ENCODE results near the gene ZDHHC24.
A peak's percentile ranks its signal among the peaks of the same experiment; 100 is the strongest.

ZDHHC24 gene

DNA sequence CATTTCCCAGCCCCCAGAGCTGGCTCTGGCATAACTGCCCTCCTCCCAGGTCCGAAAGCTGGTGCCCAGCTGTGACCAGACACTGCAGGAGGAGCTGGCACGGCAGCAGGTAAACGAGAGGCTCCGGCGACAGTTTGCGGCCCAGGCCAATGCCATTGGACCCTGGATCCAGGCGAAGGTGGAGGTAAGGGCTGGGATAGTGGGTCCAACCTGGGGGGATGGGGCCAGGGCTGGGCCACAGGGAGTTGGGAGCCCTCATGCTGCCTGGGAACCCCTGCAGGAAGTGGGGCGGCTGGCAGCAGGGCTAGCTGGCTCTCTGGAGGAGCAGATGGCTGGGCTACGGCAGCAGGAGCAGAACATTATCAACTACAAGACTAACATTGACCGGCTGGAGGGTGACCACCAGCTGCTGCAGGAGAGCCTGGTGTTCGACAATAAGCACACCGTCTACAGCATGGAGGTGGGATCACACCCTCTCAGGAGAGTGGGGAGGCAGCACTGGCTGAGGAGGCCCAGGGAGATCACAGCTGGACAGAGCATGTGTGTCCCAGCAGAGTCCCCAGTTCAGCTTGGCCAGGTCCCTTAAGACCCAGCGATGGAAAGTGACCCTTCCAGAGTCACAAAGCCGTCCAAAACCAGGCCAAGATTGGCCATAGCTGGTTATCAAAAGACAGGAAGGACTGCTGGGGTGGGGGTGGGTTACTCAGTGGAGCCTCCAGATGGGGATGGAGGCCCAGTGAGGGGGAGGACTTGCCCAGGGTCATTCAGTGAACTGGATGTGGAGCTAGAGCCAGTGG, 15.5 kb upstream of the ZDHHC24 start:
- no peak for DNase-seq
- no peak for TF ChIP-seq POLR2A (IDR thresholded peaks at IDR 0.05; ENCODE audit: low read length)
- no peak for TF ChIP-seq GATA1 (IDR thresholded peaks at IDR 0.05; ENCODE audit: low read depth, low read length)

GRCh38 chr11:66559866-66560676, 14.2 kb upstream of the ZDHHC24 start:
- DNase-seq, result no peak
- TF ChIP-seq POLR2A (IDR thresholded peaks at IDR 0.05; ENCODE audit: low read length) (no peak), GATA1 (IDR thresholded peaks at IDR 0.05; ENCODE audit: low read depth, low read length) (no peak)

DNA sequence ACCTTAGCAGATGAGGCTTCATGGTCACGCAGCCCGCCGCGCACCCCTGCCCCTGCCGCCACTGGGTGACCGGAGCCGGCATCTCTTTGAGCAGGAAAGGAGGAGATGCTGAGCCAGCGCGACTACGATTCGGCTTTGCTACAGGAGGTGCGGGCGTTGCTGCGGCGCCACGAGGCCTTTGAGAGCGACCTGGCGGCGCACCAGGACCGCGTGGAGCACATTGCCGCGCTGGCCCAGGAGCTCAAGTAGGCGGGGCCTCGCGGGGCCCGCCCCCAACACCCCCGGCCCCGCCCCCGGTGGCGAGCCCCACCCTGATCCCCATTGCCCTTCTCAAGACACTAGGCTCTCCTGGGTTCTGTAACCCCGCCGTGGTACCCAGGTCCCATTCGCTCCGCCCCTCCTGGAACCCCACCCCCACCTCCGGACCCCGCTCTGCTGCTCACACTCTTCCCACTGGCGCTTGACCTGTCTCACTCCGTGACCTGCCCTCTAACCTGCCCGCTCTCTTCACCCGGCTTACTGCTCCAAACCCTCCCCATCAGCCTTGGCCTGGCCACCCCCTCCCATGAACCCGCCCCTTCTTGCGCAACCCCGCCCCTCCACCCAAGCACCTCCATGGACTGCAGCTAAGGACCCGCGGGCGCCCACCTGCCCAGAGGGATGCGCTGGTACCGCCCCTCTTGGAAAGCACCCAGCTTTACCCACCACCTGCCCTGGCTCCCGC, 13.5 kb upstream of the ZDHHC24 start:
- peak; percentile 58 to 63 for DNase-seq
- TF ChIP-seq POLR2A (IDR thresholded peaks at IDR 0.05; ENCODE audit: low read length), result no peak
- no peak for TF ChIP-seq GATA1 (IDR thresholded peaks at IDR 0.05; ENCODE audit: low read depth, low read length)

GRCh38 chr11:66557733-66558326, 12.0 kb upstream of the ZDHHC24 start:
- DNase-seq, result no peak
- no peak for TF ChIP-seq GATA1 (IDR thresholded peaks at IDR 0.05; ENCODE audit: low read depth, low read length)
- no peak for TF ChIP-seq POLR2A (IDR thresholded peaks at IDR 0.05; ENCODE audit: low read length)

- DNase-seq, result no peak
- TF ChIP-seq POLR2A (IDR thresholded peaks at IDR 0.05; ENCODE audit: low read length), result no peak
- no peak for TF ChIP-seq GATA1 (IDR thresholded peaks at IDR 0.05; ENCODE audit: low read depth, low read length)
These were observed 10.2 kb upstream of the ZDHHC24 start for GRCh38 chr11:66556086-66556485.

DNA sequence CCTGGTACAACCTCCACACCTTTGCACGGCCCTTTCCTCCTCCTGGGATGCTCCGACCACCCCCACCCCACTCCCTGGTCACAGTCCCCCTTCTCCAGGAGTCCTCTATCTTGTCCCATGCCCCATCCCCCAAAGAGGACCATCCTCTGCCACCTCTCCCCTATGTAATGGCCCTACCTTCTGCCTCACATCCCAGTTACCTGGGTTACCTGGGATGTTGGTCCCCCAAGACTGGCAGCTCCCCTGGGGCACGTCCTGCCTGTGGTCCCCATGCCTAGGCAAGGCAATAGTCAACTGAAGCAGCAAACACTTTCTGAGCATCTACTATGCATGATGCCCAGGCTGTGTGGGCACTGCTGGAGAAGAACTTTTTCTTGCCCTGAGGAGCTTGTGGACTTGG, 9.6 kb upstream of the ZDHHC24 start:
- TF ChIP-seq GATA1 (IDR thresholded peaks at IDR 0.05; ENCODE audit: low read depth, low read length) (no peak), POLR2A (IDR thresholded peaks at IDR 0.05; ENCODE audit: low read length) (no peak)
- no peak for DNase-seq

DNA sequence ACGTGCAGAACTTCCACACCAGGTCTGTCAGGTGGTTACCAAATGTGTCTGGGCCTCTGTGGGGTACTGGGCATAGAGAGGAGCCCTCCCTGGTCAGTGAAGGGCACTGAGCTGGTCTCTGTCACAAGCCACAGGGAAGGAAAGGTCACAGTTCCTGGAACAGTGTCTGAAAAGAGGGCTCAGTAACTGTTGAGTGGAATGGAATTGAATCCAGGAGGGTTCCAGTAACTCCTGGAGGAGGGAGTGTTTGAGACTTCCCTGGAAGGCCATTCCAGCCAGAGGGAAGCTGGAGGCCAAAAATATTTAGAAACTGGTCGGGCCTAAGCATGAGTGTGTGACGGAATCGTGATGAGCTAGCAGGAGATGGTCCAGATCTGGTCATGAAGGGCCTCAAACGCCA, 8.8 kb upstream of the ZDHHC24 start:
- DNase-seq, result no peak

GRCh38 chr11:66550887-66551286, 5.0 kb upstream of the ZDHHC24 start:
- DNase-seq, result no peak

More for the DNA sequence above, 8.8 kb upstream of the ZDHHC24 start:
- TF ChIP-seq POLR2A (IDR thresholded peaks at IDR 0.05; ENCODE audit: low read length) (no peak), GATA1 (IDR thresholded peaks at IDR 0.05; ENCODE audit: low read depth, low read length) (no peak)

DNA sequence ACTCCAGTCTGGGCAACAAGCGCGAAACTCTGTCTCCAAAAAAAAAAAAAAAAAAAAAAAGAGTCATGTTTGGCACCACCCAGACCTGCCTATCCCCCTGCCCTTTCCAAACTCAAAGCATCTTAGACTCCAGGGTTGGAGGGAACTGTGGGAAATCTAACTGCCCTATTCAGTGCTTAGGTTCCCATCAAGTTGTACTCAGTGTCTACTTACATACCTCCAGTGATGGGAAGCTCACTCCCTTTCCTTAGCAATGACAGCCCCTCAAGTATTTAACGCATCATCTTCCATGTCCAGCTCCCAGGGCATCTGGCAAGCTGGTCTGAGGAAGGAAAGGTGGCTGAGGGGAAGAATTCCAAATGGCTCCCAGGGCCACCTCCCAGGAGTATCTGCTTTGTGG, 3.8 kb upstream of the ZDHHC24 start:
- DNase-seq, result no peak
- TF ChIP-seq GATA1 (IDR thresholded peaks at IDR 0.05; ENCODE audit: low read depth, low read length), result no peak
- no peak for TF ChIP-seq POLR2A (IDR thresholded peaks at IDR 0.05; ENCODE audit: low read length)

More at GRCh38 chr11:66550887-66551286, 5.0 kb upstream of the ZDHHC24 start:
- TF ChIP-seq GATA1 (IDR thresholded peaks at IDR 0.05; ENCODE audit: low read depth, low read length) (no peak), POLR2A (IDR thresholded peaks at IDR 0.05; ENCODE audit: low read length) (no peak)

DNA sequence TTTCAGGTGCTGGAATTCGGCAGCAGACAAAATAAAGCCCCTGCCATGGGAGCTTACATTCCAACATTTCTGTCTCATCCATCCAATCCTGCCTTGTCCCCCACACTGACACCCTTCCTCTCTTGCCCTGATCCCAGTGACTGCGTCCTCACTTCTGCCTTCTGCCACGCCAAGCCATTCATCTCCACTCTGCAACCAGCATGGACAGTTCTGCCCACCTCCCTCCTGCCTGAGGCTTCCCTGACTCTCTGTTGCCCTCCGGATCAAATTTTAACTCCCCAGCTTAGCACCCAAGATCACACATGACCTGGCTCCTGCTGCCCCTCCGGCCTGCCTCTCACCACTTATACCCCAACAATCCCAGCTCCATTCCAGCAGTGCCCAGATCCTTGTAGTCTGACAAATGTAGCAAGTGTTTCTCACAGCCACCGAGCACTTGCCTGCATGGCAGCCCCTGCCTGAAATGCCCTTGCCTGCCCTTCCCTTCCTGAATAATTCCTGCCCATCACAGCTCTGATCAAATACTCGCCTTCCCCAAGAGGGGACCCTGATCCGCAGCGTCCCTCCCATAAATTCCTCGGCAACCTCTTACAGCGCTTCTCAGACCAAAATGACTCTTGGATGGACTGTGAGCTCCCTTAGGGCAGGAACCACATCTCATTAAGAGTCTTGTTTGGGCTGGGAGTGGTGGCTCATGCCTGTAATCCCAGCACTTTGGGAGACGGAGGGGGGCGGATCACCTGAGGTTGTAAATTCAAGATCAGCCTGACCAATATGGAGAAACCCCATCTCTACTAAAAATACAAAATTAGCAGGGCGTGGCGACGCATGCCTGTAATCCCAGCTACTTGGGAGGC, 3.2 kb upstream of the ZDHHC24 start:
- TF ChIP-seq GATA1 (IDR thresholded peaks at IDR 0.05; ENCODE audit: low read depth, low read length), result no peak
- TF ChIP-seq POLR2A (IDR thresholded peaks at IDR 0.05; ENCODE audit: low read length), result no peak
- no peak for DNase-seq

DNA sequence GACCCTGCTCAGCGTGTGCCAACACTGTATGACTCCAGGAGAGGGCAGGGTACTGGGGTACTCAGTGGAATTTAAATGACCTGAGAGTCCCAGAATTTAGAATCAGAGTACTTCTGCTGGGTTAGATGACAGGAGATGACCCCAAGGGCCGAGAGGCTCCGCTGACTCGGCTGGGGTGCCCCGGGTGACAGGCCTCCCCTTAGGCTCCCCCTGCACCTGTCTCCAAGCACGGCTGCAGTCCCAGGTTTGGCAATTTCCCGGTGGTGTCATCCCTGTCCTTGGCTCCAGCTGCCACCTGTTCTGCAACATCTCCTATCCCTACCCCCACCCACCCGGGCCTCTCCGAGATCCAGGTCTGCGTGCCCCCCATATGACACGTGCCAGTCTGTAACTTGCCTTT, 2.2 kb upstream of the ZDHHC24 start:
- DNase-seq, result no peak
- no peak for TF ChIP-seq POLR2A (IDR thresholded peaks at IDR 0.05; ENCODE audit: low read length)
- TF ChIP-seq GATA1 (IDR thresholded peaks at IDR 0.05; ENCODE audit: low read depth, low read length), result no peak

DNA sequence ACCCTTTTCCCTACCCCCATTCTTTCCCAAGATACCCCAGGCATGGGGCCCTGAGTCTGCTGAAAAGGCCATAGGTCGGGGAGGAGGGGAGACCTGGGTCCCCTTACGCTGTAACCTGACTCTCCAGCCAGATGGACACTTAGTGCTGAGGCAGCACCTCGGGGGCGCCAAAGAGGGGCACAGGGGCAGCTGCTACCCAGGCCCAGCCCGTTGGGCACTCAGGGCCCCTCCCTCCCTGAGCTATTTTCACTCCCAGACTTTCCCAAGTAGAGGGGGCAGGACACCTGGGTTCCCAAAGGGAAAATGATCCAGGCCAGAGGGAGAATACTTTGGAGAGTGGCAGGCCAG, 1.8 kb upstream of the ZDHHC24 start:
- DNase-seq, result no peak
- TF ChIP-seq POLR2A (IDR thresholded peaks at IDR 0.05; ENCODE audit: low read length) (no peak), GATA1 (IDR thresholded peaks at IDR 0.05; ENCODE audit: low read depth, low read length) (no peak)

All from erythroblast (primary cell).